Measurements from ENCODE around the gene HCN4.

The HCN4 gene

DNA sequence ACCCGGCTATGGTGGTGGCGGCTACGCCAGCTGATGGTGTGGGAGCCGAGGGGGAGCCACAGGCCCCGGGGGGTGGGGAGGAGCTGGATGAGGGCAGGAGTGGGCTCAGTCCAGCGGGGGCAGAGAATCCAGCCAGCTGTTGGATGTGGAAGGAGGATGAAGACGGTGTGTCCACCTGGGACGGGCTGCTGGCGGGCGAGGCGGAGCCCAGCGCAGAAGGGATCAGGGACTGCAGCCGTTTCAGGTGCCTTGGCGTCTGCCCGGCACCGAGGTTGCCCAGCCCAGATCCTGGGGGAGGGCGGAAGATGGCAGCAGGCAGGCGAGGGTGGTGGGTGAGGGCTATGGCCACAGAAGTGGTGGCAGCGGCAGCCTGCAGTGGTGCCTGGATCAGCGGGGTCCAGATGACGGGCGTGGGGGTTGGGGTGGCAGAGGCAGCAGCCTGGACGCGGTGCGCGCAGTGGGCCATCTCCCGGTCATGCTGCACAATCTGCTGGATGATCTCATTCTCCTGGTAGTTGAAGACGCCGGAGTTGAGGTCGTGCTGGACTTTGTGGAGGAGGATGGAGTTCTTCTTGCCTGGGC lies 45.3 kb downstream of the HCN4 start:
- no peak for TF ChIP-seq CTCF (IDR thresholded peaks at IDR 0.05)

GRCh38 chr15:73322665-73323373 lies 45.9 kb downstream of the HCN4 start:
- TF ChIP-seq CTCF (IDR thresholded peaks at IDR 0.05) = no peak

DNA sequence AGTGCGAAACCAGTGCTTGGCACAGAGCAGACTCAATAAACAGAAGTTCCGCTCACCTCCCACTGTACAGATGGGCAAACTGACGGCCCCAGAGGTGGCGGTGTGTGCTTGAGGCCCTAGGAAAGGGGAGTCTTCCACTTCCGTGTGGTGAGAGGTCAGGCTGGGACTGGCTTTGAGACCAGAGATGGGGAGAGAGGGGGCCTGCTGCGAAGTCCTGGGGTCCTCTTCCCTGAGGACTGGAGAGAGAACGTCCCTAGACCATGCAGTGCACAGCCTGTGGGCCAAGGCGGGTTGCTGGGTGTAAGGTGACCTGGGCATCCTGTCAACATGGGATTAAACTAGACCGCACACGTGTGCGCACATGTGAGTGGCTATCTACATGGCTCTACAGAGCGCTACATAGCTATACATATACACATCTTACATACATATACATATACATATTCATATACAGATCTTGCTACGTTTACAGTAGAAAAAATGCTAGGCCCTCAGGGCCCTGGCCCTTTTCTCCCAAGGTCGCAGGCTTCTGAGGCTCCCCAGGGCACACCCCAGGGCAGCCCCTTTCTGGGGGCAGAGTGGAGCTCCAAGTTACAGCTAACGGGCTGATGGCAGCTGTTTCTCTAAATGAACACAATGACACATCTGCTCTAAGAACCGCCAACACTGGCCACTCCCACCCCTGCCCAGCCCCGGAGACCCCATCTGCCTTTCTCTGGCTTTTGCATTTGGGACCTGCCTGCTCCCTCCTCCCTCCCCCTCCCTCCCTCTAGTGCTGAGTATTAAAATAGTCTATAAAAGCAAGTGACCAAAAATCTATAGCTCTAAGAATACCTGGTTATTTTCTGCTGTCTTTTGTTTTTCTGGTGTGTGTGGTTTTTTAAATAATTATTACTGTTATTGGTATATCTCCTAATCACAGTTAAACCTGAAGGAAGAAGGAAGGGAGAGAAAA lies 47.0 kb downstream of the HCN4 start:
- TF ChIP-seq CTCF (IDR thresholded peaks at IDR 0.05) = no peak

DNA sequence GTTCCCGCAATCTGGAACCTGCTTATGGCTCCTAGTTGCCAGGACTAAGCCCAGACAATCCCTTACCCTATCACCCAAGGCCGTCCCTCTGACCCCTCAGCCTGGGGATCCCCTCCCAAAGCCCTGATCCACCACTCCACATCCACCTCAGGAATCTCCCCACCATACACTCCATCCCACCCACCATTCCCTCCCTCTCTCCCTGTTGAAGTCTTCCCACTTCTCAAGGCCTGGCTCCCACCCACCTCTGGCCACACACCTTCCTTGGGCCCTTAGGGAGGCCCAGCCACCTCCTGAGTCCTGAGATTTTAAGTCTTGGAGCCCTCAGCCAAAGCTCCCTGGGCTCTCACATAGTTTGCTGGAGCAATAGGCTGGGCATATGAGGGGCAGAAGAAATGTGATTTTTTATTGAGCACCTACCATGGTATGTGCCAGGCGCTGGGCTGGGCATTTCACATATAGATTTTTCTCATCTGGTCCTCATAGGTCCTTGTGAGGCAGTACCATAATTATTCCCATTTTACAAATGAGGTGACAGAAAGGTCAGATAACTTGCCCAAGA lies 48.1 kb downstream of the HCN4 start:
- no peak for TF ChIP-seq CTCF (IDR thresholded peaks at IDR 0.05)

DNA sequence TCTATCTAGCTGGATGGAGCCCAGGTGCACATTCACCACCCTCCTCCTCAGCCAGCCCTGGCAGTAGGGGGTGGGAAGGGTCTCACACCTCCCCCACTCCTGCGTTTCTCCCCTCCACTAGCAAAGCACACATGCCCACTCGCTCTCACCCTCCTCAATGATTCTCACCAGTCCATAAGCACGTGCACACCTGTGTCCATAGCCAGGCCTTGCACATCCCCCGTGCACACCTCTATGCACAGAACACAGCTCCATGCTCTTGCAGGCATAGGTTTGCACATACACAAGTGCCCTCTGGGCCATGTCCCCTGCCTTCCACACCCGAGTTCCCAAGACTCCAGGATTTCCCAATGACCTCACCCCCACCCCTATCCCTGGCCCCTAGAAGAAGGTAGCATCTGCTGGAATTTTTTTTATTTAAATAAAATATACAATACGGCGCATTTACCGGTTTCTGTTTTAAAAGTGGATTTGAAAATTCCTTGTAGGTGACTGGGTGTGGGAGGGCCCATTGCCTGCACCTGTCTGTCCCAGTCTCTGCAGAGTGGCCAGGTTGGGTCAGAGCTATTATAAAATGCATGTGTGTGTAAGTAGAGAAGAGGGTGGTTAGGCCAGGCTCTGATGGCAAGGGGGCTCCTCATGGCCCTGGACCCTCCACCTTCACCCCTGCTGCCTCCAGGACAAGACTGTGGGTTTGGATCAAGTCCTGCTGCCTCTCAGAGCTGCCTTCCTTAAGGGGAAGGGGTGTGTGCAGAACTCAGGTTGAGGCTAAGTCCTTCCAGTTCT lies 49.1 kb downstream of the HCN4 start:
- TF ChIP-seq CTCF (IDR thresholded peaks at IDR 0.05) = no peak

DNA sequence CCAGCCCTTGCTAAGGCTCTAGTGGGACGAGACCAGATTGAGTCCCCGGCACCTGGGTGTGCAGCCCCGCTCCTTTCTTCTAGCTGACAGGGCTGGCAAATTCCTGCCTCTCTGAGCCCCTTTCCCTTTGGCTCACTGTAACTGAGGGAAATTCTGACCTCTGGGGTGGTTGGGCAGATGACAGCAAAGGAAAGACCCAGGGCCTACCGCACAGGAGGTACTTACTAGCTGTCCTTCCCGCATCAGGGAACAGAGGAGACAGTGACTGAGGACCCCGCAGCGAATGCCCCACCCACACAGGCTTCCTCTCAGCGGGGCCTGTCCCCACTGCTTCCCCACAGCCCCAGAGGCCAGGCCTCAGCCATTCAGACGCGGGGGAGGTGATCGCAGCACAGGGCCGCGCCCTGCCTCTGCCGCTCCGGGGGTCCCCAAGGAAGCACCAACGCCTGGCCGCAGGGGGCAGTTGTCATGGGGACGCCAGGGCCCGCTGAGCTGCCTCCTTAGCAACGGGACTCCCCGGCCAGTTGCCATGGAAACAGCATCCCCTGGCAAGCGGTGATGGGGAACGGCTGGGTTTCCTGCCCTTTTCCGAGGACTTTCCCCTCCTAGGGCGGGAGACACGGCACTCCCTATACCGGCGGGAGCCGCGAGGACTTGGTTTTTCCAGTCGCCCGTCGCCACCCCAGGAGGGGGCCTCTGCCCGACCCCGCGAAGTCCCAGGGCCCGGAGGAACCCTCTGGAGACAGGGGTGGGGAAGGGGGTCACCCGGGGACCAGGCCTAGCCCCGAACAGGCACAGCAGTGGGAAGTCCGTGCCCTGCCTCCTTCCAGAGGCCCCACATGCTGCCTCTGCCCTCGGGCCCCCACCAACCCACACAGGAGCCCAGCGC lies 50.1 kb downstream of the HCN4 start:
- no peak for TF ChIP-seq CTCF (IDR thresholded peaks at IDR 0.05)
